Memory B cell (primary cell): Measurements from ENCODE around the gene ZNRF1.

Experiments
- ATAC-seq: fragments of 150-1000 bp; cut with Tn5 transposase; 2 replicates; pipeline ENCODE4 v1.10.0; 2021; ENCODE audit warnings: low read depth, mild to moderate bottlenecking, moderate library complexity
- DNase-seq, 2 donors: peaks; one replicate each; pipeline ENCODE4 v3.0.0; 2022; ENCODE audit warnings: low spot score in 2 of 2
- H3K27ac Mint-ChIP-seq: one replicate; pipeline ENCODE4 v1.8.0; 2022; ENCODE audit warnings: mild to moderate bottlenecking, moderate library complexity, mixed read lengths
- H3K27me3 Mint-ChIP-seq: one replicate; pipeline ENCODE4 v1.8.0; 2022; ENCODE audit warnings: mixed read lengths
- H3K36me3 Mint-ChIP-seq: one replicate; pipeline ENCODE4 v1.8.0; 2022; ENCODE audit warnings: mild to moderate bottlenecking, mixed read lengths
- H3K4me1 Mint-ChIP-seq: one replicate; pipeline ENCODE4 v1.8.0; 2022; ENCODE audit warnings: mixed read lengths
- H3K4me3 Mint-ChIP-seq: one replicate; pipeline ENCODE4 v1.8.0; 2022; ENCODE audit warnings: mild to moderate bottlenecking, moderate library complexity, mixed read lengths
- H3K9me3 Mint-ChIP-seq: one replicate; pipeline ENCODE4 v1.8.0; 2022; ENCODE audit warnings: mixed read lengths

ZNRF1 gene

GRCh38 chr16:75105306-75106061 lies 106.7 kb downstream of the ZNRF1 start:
- Mint-ChIP-seq H3K4me1 (peaks cover 19% of the 10 kb centered on the region), H3K9me3 (peaks cover 5% of the 10 kb centered on the region), H3K27me3 (peaks cover 30% of the 10 kb centered on the region), H3K4me3 (no peak overlapping the region), H3K36me3 (no peaks in the 10 kb centered on the region), H3K27ac (no peak overlapping the region)
- DNase-seq: no peak
- ATAC-seq: no peak

- Mint-ChIP-seq H3K4me1 (peaks cover 28% of the 10 kb centered on the region), H3K36me3 (no peaks in the 10 kb centered on the region), H3K27me3 (peaks cover 38% of the 10 kb centered on the region), H3K9me3 (peaks cover 5% of the 10 kb centered on the region), H3K27ac (no peak overlapping the region), H3K4me3 (no peak overlapping the region)
- DNase-seq (no peak), ATAC-seq (no peak)
These were observed 107.8 kb downstream of the ZNRF1 start for GRCh38 chr16:75106351-75107274.

- Mint-ChIP-seq H3K4me3 (no peak overlapping the region), H3K36me3 (no peaks in the 10 kb centered on the region), H3K27me3 (peaks cover 41% of the 10 kb centered on the region), H3K4me1 (peaks cover 31% of the 10 kb centered on the region), H3K9me3 (peaks cover 5% of the 10 kb centered on the region), H3K27ac (no peak overlapping the region)
- DNase-seq (no peak), ATAC-seq (no peak)
These were observed 108.7 kb downstream of the ZNRF1 start for GRCh38 chr16:75107505-75107904.

GRCh38 chr16:75108792-75109731 lies 110.2 kb downstream of the ZNRF1 start:
- Mint-ChIP-seq H3K4me3 (peak overlapping the region; percentile 6), H3K36me3 (no peaks in the 10 kb centered on the region), H3K27me3 (peaks cover 40% of the 10 kb centered on the region), H3K27ac (no peak overlapping the region), H3K9me3 (peaks cover 3% of the 10 kb centered on the region), H3K4me1 (peaks cover 31% of the 10 kb centered on the region)
- DNase-seq: peak; percentile 27 to 33
- ATAC-seq: peak; percentile 71

GRCh38 chr16:75109732-75110243 lies 111.0 kb downstream of the ZNRF1 start:
- DNase-seq: no peak
- no peaks in the 10 kb centered on the region for H3K36me3 Mint-ChIP-seq

GRCh38 chr16:75110637-75111513 lies 112.1 kb downstream of the ZNRF1 start:
- peak; percentile 79 for ATAC-seq
- H3K36me3 Mint-ChIP-seq: no peaks in the 10 kb centered on the region
- H3K4me1 Mint-ChIP-seq: peaks cover 28% of the 10 kb centered on the region
- DNase-seq: peak; percentile 75 to 79
- peak overlapping the region; percentile 77 for H3K4me3 Mint-ChIP-seq
- no peaks in the 10 kb centered on the region for H3K9me3 Mint-ChIP-seq
- H3K27me3 Mint-ChIP-seq: peaks cover 35% of the 10 kb centered on the region
- H3K27ac Mint-ChIP-seq: no peak overlapping the region

More at GRCh38 chr16:75109732-75110243, 111.0 kb downstream of the ZNRF1 start:
- no peaks in the 10 kb centered on the region for H3K9me3 Mint-ChIP-seq
- peaks cover 35% of the 10 kb centered on the region for H3K27me3 Mint-ChIP-seq
- no peak overlapping the region for H3K27ac Mint-ChIP-seq
- H3K4me3 Mint-ChIP-seq: no peak overlapping the region
- no peak for ATAC-seq
- H3K4me1 Mint-ChIP-seq: peaks cover 31% of the 10 kb centered on the region

- no peaks in the 10 kb centered on the region for H3K9me3 Mint-ChIP-seq
- no peak overlapping the region for H3K4me3 Mint-ChIP-seq
- peaks cover 33% of the 10 kb centered on the region for H3K27me3 Mint-ChIP-seq
- no peak for DNase-seq
- H3K4me1 Mint-ChIP-seq: peaks cover 28% of the 10 kb centered on the region
- H3K27ac Mint-ChIP-seq: no peak overlapping the region
- H3K36me3 Mint-ChIP-seq: no peaks in the 10 kb centered on the region
- ATAC-seq: peak; percentile 26
These were observed 112.7 kb downstream of the ZNRF1 start for GRCh38 chr16:75111514-75111940.

GRCh38 chr16:75111961-75112733 lies 113.3 kb downstream of the ZNRF1 start:
- H3K27ac Mint-ChIP-seq: no peak overlapping the region
- H3K27me3 Mint-ChIP-seq: peaks cover 30% of the 10 kb centered on the region

GRCh38 chr16:75112734-75113491 lies 114.1 kb downstream of the ZNRF1 start:
- no peaks in the 10 kb centered on the region for H3K36me3 Mint-ChIP-seq
- H3K27ac Mint-ChIP-seq: no peak overlapping the region
- H3K27me3 Mint-ChIP-seq: peaks cover 29% of the 10 kb centered on the region
- H3K4me3 Mint-ChIP-seq: no peak overlapping the region
- peaks cover 28% of the 10 kb centered on the region for H3K4me1 Mint-ChIP-seq
- H3K9me3 Mint-ChIP-seq: no peaks in the 10 kb centered on the region
- no peak for DNase-seq
- no peak for ATAC-seq

More at GRCh38 chr16:75111961-75112733, 113.3 kb downstream of the ZNRF1 start:
- H3K4me3 Mint-ChIP-seq: no peak overlapping the region
- no peaks in the 10 kb centered on the region for H3K9me3 Mint-ChIP-seq
- no peak for DNase-seq
- no peak for ATAC-seq
- peaks cover 28% of the 10 kb centered on the region for H3K4me1 Mint-ChIP-seq
- no peaks in the 10 kb centered on the region for H3K36me3 Mint-ChIP-seq

- ATAC-seq (no peak), DNase-seq (no peak)
- no peak overlapping the region for H3K4me3 Mint-ChIP-seq
- H3K27me3 Mint-ChIP-seq: peaks cover 25% of the 10 kb centered on the region
- H3K27ac Mint-ChIP-seq: no peak overlapping the region
- H3K4me1 Mint-ChIP-seq: peaks cover 28% of the 10 kb centered on the region
- H3K36me3 Mint-ChIP-seq: no peaks in the 10 kb centered on the region
- no peaks in the 10 kb centered on the region for H3K9me3 Mint-ChIP-seq
These were observed 114.8 kb downstream of the ZNRF1 start for GRCh38 chr16:75113541-75114121.

GRCh38 chr16:75114179-75114945 lies 115.5 kb downstream of the ZNRF1 start:
- no peak for ATAC-seq
- Mint-ChIP-seq H3K27me3 (peaks cover 21% of the 10 kb centered on the region), H3K9me3 (no peaks in the 10 kb centered on the region), H3K4me1 (peaks cover 22% of the 10 kb centered on the region), H3K4me3 (no peak overlapping the region), H3K36me3 (no peaks in the 10 kb centered on the region), H3K27ac (no peak overlapping the region)
- DNase-seq: no peak
